NCI-H146 treated with DMSO at 0.1 percent for 48 hours (cell line): ENCODE measurements around the gene DNMBP.

Source experiments
- DNase-seq: peaks from one replicate; lab custom pipeline; 2025; ENCODE audit not compliant: unreplicated experiment; lab: John Stamatoyannopoulos, UW

The DNMBP gene, protein sequence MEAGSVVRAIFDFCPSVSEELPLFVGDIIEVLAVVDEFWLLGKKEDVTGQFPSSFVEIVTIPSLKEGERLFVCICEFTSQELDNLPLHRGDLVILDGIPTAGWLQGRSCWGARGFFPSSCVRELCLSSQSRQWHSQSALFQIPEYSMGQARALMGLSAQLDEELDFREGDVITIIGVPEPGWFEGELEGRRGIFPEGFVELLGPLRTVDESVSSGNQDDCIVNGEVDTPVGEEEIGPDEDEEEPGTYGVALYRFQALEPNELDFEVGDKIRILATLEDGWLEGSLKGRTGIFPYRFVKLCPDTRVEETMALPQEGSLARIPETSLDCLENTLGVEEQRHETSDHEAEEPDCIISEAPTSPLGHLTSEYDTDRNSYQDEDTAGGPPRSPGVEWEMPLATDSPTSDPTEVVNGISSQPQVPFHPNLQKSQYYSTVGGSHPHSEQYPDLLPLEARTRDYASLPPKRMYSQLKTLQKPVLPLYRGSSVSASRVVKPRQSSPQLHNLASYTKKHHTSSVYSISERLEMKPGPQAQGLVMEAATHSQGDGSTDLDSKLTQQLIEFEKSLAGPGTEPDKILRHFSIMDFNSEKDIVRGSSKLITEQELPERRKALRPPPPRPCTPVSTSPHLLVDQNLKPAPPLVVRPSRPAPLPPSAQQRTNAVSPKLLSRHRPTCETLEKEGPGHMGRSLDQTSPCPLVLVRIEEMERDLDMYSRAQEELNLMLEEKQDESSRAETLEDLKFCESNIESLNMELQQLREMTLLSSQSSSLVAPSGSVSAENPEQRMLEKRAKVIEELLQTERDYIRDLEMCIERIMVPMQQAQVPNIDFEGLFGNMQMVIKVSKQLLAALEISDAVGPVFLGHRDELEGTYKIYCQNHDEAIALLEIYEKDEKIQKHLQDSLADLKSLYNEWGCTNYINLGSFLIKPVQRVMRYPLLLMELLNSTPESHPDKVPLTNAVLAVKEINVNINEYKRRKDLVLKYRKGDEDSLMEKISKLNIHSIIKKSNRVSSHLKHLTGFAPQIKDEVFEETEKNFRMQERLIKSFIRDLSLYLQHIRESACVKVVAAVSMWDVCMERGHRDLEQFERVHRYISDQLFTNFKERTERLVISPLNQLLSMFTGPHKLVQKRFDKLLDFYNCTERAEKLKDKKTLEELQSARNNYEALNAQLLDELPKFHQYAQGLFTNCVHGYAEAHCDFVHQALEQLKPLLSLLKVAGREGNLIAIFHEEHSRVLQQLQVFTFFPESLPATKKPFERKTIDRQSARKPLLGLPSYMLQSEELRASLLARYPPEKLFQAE (N-terminal part only)

GRCh38 chr10:100009793-100010676 is at the start of gene DNMBP:
Gene DNMBP (minus strand): TSS chr10:100009947. CDS start chr10:99972124, 37,823 bp downstream.
- peak; percentile 55 for DNase-seq

DNA sequence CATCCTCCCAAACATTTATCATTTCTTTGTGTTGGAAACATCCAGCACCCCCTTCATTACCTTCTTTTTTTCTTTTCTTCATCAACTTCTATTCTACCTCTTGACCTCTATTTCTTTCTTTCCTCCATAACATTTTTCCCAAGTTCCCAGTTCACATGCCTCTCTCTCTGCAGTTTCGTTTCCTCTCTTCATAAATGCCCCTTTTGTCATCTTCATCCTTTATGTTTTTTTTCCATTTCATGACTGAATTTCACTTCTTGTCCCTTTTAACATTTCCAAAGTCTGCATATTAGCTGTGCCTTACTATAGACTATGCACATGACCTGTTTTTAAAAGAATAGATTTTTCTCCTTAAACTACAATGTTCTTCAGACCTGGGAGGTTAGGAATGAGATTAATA is 48.2 kb upstream of the DNMBP start:
- no peak for DNase-seq

DNA sequence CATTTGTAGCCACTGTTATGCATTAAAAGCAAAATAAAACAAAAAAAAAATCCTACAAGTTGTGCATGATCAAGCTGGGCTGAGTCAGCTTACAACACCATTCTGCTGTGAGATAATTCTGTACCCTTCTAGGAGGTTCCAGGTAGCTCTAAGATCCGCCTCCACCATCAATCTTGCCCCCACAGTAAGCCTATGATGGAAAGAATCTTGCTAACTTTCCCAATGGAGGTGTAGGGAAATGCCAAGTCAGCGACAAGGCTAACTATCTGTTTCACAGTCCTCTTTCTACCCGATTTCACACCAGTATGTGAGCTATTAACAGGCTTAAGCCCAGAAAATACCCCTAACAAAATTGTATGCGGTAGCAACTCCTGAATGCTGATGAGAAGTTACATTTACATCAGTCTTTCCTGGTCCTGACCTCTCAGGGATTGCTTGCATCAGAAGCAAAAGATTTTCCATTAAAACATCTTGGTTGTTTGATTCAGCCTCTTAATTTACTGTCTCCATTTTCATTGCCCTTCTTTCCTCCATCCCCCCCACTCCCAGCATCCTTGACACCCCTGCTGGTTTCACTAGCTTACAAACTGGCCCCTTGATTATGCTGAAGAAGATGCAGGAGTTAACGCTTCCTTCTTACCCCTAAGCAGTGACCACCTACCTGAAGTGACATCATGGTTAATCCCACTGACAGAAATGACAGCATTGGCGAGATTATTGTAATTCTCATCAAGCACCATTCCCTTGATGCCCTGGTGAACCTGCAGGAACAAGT is 44.1 kb upstream of the DNMBP start:
- DNase-seq = no peak

GRCh38 chr10:100046021-100046486 is 36.3 kb upstream of the DNMBP start:
- peak; percentile 69 for DNase-seq

DNA sequence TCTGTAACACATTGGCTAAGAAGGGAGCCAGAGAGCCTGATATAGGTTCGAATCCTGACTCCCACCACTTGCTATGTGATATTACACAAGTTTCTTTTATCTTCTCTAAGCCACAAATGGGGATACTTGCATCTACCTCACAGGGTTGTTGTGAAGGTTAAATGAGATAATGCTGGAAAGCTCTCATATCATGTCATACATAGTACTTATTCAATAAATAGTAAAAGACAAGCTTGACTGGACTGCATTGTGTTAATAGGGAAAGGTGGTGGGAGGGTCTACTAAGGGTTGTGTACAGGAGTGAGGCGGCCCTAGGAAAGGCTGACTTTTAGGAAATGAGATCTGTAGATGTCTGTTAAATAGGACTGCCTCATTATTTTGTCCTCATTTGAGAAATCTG is 35.8 kb upstream of the DNMBP start:
- no peak for DNase-seq

DNA sequence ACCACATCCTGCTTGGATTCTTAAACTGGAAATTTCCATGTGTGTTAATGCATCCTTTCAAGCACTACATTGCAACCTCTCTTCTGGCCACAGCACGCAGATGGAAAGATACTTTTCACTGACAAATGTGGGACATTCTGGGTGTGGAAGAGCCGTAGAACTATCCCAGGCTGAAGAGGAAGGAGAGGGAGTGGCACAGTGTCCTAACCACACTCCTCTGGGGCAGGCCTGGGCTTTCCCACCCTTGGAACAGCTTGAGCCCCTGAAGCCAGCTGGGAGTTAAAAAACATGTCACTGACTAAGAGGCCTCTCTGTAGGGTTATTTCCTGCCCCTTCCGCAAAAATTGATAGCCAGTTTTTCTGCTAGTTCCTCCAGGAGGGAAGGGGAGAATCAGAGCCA is 34.0 kb upstream of the DNMBP start:
- no peak for DNase-seq

DNA sequence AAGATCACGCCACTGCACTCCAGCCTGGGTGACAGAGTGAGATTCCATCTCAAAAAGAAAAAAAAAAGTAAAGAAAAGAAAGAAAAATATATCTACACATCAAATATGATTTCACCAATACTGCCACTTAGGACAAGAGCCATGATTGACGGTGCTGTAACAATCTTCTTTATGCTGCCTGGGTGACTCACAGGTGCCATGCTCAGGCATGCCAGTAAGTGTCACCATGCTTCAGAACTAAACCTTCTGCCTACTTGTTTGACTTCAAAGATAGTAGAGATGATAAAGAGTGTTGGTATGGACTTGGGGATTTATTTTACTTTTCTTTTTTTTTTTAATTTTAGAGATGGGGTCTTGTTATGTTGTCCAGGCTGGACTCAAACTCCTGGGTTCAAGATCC is 33.6 kb upstream of the DNMBP start:
- DNase-seq = no peak

GRCh38 chr10:100041306-100042002 is 31.7 kb upstream of the DNMBP start:
- DNase-seq = no peak

GRCh38 chr10:100038561-100039071 is 28.9 kb upstream of the DNMBP start:
- no peak for DNase-seq

GRCh38 chr10:100037758-100038315 is 28.1 kb upstream of the DNMBP start:
- DNase-seq = no peak

GRCh38 chr10:100036850-100037249 is 27.1 kb upstream of the DNMBP start:
- DNase-seq = no peak

DNA sequence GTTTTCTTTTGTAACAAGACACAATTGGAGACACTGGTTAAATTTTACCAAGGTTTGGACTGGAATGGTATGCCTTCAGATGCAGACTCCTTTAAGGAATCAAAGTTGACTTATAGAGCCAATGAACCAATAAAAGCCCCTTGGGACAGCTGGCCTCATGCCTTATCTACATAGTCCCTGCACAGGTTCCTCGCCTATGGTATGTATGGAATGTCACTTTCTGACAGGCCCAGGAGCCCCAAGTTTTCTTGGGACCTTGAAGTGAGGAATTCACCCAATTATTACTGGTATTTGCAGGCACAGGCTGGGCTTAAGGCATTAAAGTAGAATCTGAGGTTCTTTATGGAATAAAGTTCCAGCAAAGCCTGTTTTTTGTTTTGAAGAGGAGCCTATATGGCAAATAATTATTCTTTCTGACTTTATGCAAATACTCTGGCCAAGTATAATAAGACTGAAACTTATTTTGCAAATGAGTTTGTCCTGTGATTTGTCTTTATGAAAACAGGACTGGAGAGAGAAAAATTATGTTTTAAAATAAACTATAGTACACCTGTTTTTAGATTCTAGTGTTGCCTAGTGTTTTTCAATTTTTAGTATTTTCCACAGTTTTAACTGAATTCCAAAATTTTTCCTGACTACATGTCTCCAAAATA is 24.1 kb upstream of the DNMBP start:
- DNase-seq = no peak

DNA sequence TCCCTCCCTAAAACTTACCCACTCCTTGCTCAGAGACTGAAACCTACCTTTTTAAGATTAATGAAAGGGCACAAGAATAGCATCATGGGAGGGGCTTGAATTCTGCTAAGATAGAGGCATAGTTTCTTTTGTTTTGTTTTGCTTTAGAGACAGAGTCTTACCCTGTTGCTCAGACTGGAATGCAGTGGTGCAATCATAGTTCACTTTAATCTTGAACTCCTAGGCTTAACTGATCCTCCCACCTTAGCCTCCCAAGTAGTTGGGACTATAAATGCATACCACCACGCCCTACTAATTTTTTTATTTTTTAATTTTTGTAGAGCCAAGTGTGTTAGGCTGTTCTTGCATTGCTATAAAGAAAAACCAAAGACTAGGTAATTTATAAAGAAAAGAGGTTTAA is 17.7 kb upstream of the DNMBP start:
- DNase-seq = no peak

DNA sequence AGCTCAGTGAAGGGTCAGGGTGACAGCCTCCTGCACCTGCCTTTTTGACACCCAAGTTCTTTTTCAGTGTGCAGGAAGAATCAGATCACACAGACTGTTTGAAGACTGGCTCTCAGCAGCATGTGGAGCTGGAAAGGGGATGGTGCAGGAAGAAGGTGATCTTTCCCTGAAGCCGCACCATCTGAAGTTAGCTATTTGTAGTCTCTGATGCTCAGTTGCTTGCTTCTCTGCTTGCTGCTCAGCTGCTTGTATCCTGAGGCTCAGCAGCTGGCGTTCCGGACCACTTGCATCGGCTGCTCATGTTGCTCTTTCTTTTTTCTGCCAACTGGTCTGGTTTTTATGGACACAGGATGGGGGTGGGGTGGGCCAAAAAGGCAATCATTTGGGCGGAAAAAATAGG is 15.8 kb upstream of the DNMBP start:
- DNase-seq = peak; percentile 68

- no peak for DNase-seq
Measured at GRCh38 chr10:100024748-100025147, 15.0 kb upstream of the DNMBP start.

- DNase-seq = no peak
Measured at GRCh38 chr10:100022403-100022802, 12.7 kb upstream of the DNMBP start.

- peak; percentile 50 for DNase-seq
Measured at GRCh38 chr10:100021322-100021721, 11.6 kb upstream of the DNMBP start.

GRCh38 chr10:100020886-100021253 is 11.1 kb upstream of the DNMBP start:
- DNase-seq = peak; percentile 80
